ENCODE results near the gene MPV17L.
"Not testable (repeated sequence)": the region's sequence is repeated elsewhere in the genome, so short reads cannot be mapped to it uniquely, and the experiment has no call there.

MPV17L gene

GRCh38 chr16:15450624-15451023 is 55.1 kb downstream of the MPV17L start:
- in situ Hi-C loops (cut with MboI; ENCODE audit: low sequenced_read_pairs) = no loop called here

- in situ Hi-C loops (cut with MboI; ENCODE audit: low sequenced_read_pairs) = no loop called here
Observed at GRCh38 chr16:15451098-15451731, 55.7 kb downstream of the MPV17L start.

GRCh38 chr16:15452246-15452855 is 56.8 kb downstream of the MPV17L start:
- in situ Hi-C loops (cut with MboI; ENCODE audit: low sequenced_read_pairs) = no loop called here

GRCh38 chr16:15453296-15453695 is 57.7 kb downstream of the MPV17L start:
- in situ Hi-C loops (cut with MboI; ENCODE audit: low sequenced_read_pairs) = not testable (repeated sequence)

- in situ Hi-C loops (cut with MboI; ENCODE audit: low sequenced_read_pairs) = not testable (repeated sequence)
Observed at GRCh38 chr16:15454933-15455332, 59.4 kb downstream of the MPV17L start.

GRCh38 chr16:15457400-15457799 is 61.8 kb downstream of the MPV17L start:
- in situ Hi-C loops (cut with MboI; ENCODE audit: low sequenced_read_pairs) = no loop called here

- in situ Hi-C loops (cut with MboI; ENCODE audit: low sequenced_read_pairs) = no loop called here
Observed at GRCh38 chr16:15457958-15458357, 62.4 kb downstream of the MPV17L start.

GRCh38 chr16:15459791-15460190 is 64.2 kb downstream of the MPV17L start:
- in situ Hi-C loops (cut with MboI; ENCODE audit: low sequenced_read_pairs) = no loop called here

- in situ Hi-C loops (cut with MboI; ENCODE audit: low sequenced_read_pairs) = no loop called here
Observed at GRCh38 chr16:15460601-15461000, 65.0 kb downstream of the MPV17L start.

GRCh38 chr16:15461376-15461775 is 65.8 kb downstream of the MPV17L start:
- in situ Hi-C loops (cut with MboI; ENCODE audit: low sequenced_read_pairs) = no loop called here
